Measurements from ENCODE around the gene DHX34.
"Not testable (repeated sequence)": the region's sequence is repeated elsewhere in the genome, so short reads cannot be mapped to it uniquely, and the experiment has no call there.

The DHX34 gene

DNA sequence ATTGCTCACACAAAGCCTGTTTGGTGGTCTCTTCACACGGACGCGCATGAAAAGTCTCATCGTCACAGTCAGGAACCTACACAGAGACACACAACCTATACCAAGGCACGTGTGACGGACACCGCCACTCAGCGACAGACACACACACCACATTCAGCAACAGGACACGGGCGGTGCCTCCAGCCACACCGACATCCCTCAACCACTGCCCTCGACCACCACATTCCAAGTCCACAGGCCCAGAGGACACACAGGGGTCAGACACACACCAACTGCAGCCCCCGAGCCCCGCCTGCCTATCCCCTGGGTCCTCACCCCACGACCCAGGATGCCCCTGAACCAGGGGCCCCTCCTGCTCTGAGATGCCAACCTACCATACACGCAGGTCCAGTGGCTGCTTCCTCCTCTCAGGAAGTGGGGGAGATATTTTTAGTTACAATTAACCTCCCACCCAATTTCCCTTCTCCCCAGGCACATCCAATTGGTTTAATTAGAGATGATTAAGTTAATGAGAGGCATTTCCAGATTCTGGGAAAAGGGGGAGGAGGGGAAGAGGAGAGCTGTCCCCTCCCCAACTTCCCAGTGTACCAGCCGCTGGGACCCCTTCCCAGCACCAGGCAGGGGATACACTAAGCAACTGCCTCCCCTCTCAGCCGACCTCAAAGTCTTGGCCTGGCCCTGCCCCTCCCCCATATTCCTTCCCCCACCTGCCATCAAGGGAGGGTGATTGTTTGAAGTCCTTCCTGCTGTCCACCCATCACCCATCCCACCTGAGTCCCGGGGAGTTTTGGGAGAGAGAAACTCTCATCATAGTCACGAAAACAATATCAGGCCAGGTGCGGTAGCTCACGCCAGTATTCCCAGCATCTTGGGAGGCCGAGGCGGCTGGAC is 49.8 kb downstream of the DHX34 start:
- CTCF ChIA-PET: no interaction called here
- no peaks in the 10 kb centered on the region for H3K36me3 Mint-ChIP-seq

GRCh38 chr19:47402504-47402903 is 53.4 kb downstream of the DHX34 start:
- Mint-ChIP-seq H3K36me3 (no peaks in the 10 kb centered on the region), H3K4me3 (no peak overlapping the region), H3K9me3 (no peaks in the 10 kb centered on the region), H3K27ac (no peak overlapping the region), H3K4me1 (no peaks in the 10 kb centered on the region), H3K27me3 (peaks cover 53% of the 10 kb centered on the region)
- CTCF ChIA-PET: no interaction called here
- no peak for DNase-seq

More for the DNA sequence above, 49.8 kb downstream of the DHX34 start:
- Mint-ChIP-seq H3K27ac (no peak overlapping the region), H3K27me3 (peaks cover 30% of the 10 kb centered on the region), H3K4me3 (no peak overlapping the region), H3K4me1 (no peaks in the 10 kb centered on the region), H3K9me3 (no peaks in the 10 kb centered on the region)
- DNase-seq: no peak

DNA sequence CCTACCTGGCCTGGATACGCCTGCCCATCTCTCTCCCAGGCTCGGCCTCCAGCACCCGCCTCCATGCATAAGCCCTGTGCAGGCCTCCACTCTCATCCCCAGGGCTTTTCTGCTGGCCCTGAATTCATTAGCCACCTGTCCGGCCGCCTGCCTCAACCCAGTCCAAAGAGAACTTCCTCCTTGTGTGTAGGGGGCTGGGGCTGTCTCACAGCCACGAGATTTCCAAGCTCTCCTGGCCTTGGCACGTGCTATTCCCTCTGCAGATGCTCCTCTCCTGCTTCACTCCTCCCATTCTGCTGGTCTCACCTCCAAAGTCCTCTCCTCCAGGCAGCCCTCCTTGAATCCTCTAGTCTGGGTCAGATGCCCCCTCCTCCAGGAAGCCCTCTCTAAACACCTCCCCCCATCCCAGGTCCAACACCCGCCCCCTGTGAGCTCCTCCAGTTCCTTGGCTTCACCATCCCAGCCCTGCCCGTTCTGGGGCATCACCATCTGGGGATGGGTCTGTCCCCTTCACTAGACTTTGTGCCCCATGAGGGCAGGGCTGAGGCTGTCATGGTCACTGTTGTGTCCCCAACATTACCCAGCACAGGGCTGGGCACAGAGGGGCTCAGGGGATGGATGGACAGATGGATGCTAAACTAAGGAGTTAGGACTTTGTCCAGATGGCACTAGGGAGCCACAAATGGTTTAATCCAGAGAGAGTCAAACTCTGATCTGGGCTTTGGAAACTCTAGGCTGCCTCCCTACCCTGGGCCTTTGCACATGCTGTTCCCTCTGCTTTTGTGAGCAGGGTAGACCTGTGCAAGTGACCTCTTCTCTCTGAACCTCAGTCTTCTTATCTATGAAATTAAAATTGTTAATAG is 55.5 kb downstream of the DHX34 start:
- Mint-ChIP-seq H3K27me3 (peaks cover 68% of the 10 kb centered on the region), H3K4me1 (no peaks in the 10 kb centered on the region), H3K27ac (no peak overlapping the region), H3K4me3 (no peak overlapping the region), H3K36me3 (no peaks in the 10 kb centered on the region), H3K9me3 (no peaks in the 10 kb centered on the region)
- CTCF ChIA-PET: no interaction called here
- DNase-seq: no peak

GRCh38 chr19:47405197-47405550 is 56.1 kb downstream of the DHX34 start:
- H3K9me3 Mint-ChIP-seq: no peaks in the 10 kb centered on the region
- H3K4me1 Mint-ChIP-seq: no peaks in the 10 kb centered on the region
- CTCF ChIA-PET: no interaction called here
- no peaks in the 10 kb centered on the region for H3K36me3 Mint-ChIP-seq
- no peak for DNase-seq
- peaks cover 68% of the 10 kb centered on the region for H3K27me3 Mint-ChIP-seq
- H3K27ac Mint-ChIP-seq: no peak overlapping the region
- no peak overlapping the region for H3K4me3 Mint-ChIP-seq

DNA sequence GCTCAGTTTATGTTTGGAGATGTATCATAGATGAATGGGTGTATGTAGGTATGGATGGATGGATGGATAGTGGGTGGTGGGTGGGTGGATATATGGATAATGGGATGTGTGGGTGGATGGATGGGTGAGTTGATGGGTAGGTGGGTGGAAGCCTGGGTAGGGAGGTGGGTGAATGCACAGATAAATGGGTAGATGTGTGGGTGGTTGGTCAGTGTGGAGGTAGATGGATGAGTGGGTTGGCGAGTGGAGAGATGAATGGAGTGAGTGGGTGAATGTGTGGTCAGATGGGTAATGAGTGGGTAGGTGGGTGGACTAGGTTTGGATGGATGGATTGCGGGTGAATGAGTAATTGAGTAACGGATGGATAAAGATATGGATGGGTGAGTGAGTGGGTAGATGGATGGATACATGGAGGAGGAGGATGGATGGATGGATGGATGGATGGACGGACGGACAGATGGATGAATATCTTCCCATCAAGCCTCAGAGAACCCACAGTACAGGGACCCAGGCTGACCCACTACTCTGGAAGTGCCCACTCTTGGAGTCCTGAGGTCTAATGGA is 56.8 kb downstream of the DHX34 start:
- CTCF ChIA-PET: no interaction called here
- Mint-ChIP-seq H3K4me3 (no peak overlapping the region), H3K27me3 (peaks cover 68% of the 10 kb centered on the region), H3K36me3 (no peaks in the 10 kb centered on the region), H3K4me1 (no peaks in the 10 kb centered on the region), H3K27ac (no peak overlapping the region), H3K9me3 (no peaks in the 10 kb centered on the region)
- no peak for DNase-seq

DNA sequence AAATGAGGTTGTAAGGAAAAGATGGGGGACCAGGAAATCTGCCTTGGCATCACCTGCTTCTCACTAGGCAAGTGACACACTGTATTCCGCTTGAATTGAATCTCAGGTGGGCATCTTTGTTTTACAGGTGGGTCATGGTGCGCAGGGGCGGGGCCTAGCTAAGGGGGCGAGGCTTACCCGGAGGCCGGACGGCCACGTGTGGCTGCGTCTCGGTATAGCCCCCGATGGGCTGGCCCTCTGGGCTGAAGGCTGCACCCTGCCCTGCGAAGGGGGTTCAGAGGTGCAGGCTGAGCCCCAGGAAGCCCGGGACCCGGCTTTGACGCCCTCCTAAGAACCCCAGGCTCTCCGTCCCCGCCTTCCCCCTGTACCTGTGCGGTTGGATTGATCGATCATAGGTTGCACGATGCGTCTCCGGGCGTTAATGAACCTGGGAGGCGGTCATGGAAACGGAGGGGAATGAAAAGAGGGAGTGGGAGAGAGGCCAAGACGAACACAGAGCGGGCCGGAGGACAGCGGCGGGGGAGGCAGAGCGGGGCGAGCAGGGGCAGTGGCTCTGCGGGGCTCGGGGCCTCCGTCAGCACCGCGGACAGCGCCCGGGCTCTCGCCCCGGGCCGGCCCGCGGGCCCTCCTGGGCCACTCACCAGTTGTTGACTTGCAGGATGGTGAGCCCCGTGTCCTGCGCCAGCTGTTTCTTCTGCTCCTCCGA is 57.7 kb downstream of the DHX34 start:
- Mint-ChIP-seq H3K27me3 (peaks cover 66% of the 10 kb centered on the region), H3K4me3 (no peak overlapping the region), H3K27ac (no peak overlapping the region), H3K4me1 (no peaks in the 10 kb centered on the region), H3K36me3 (no peaks in the 10 kb centered on the region), H3K9me3 (no peaks in the 10 kb centered on the region)
- DNase-seq: peak; percentile 49
- CTCF ChIA-PET: no interaction called here

- CTCF ChIA-PET: no interaction called here
- H3K36me3 Mint-ChIP-seq: no peaks in the 10 kb centered on the region
- H3K4me3 Mint-ChIP-seq: no peak overlapping the region
- no peaks in the 10 kb centered on the region for H3K4me1 Mint-ChIP-seq
- H3K27me3 Mint-ChIP-seq: peaks cover 70% of the 10 kb centered on the region
- no peaks in the 10 kb centered on the region for H3K9me3 Mint-ChIP-seq
- H3K27ac Mint-ChIP-seq: no peak overlapping the region
- no peak for DNase-seq
Observed at GRCh38 chr19:47407417-47407774, 58.3 kb downstream of the DHX34 start.

DNA sequence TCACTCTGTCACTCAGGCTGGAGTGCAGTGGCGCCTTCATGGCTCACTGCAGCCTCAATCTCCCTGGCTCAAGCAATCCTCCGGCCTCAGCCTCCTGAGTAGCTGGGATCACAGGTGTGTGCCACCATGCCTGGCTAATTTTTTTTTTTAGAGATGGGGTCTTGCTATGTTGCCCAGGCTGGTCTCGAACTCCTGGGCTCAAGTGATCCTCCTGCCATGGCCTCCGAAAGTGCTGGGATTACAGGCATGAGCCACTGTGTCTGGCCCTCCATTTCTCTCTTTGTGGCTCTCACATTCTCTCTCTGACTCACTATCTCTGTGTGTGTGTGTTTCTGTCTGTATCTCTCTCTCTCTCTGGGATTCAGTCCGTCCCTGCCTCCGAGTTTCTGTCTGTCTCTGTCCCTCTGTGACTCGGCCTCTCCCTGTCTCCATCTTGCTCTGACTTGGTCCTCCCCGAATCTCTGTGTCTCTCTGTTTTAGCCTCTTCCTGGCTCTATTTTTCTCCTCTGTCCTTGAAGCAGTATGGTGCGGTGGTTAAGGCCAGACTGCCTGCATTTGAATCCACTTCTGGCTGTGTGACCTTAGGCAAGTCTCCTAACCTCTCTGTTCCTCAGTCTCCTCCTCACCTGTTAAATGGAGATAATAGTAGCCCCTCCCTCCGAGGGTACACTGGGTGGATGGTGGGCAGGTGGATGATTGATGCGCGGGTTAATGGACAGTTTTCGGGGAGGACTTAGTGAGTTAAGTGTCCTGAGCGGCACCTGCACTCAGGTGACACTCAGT is 59.2 kb downstream of the DHX34 start:
- peaks cover 67% of the 10 kb centered on the region for H3K27me3 Mint-ChIP-seq
- no peak overlapping the region for H3K4me3 Mint-ChIP-seq
- no peaks in the 10 kb centered on the region for H3K4me1 Mint-ChIP-seq
- CTCF ChIA-PET: no interaction called here
- H3K27ac Mint-ChIP-seq: no peak overlapping the region
- no peaks in the 10 kb centered on the region for H3K9me3 Mint-ChIP-seq
- H3K36me3 Mint-ChIP-seq: no peaks in the 10 kb centered on the region
- no peak for DNase-seq

GRCh38 chr19:47411101-47411500 is 62.0 kb downstream of the DHX34 start:
- H3K27me3 Mint-ChIP-seq: peaks cover 66% of the 10 kb centered on the region
- CTCF ChIA-PET: interaction anchor here (0.6 to 1.4 kb wide), 2 partner anchors 20 to 112 kb away, joined by 3 to 6 read pairs; no protein-coding TSS in a partner anchor
- H3K9me3 Mint-ChIP-seq: no peaks in the 10 kb centered on the region
- no peaks in the 10 kb centered on the region for H3K36me3 Mint-ChIP-seq
- no peak overlapping the region for H3K4me3 Mint-ChIP-seq
- H3K27ac Mint-ChIP-seq: no peak overlapping the region
- no peaks in the 10 kb centered on the region for H3K4me1 Mint-ChIP-seq
- no peak for DNase-seq

DNA sequence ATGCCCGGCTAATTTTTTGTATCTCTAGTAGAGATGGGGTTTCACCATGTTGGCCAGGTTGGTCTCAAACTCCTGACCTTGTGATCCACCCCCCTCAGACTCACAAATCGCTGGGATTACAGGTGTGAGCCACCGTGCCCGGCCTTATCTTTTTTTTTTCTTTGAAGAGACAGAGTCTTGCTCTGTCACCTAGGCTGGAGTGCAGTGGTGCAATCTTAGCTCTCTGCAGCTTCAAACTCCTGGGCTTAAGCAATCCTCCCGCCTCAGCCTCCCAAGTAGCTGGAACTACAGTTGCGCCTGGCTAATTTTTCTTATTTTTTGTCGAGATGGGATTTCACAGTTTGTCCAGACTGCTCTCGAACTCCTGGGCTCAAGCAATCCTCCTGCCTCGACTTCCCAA is 62.6 kb downstream of the DHX34 start:
- H3K36me3 Mint-ChIP-seq, H3K27ac Mint-ChIP-seq, H3K4me3 Mint-ChIP-seq, DNase-seq, H3K9me3 Mint-ChIP-seq, H3K4me1 Mint-ChIP-seq: not testable (repeated sequence)
- CTCF ChIA-PET: interaction anchor here (1.4 kb wide), 1 partner anchor 20 kb away, joined by 6 read pairs; no protein-coding TSS in a partner anchor
- H3K27me3 Mint-ChIP-seq: peaks cover 66% of the 10 kb centered on the region

- Mint-ChIP-seq H3K4me1 (peaks cover 9% of the 10 kb centered on the region), H3K27ac (no peak overlapping the region), H3K27me3 (peaks cover 66% of the 10 kb centered on the region), H3K4me3 (no peak overlapping the region), H3K36me3 (no peaks in the 10 kb centered on the region), H3K9me3 (no peaks in the 10 kb centered on the region)
- CTCF ChIA-PET: no interaction called here
- no peak for DNase-seq
Observed at GRCh38 chr19:47413941-47414340, 64.8 kb downstream of the DHX34 start.

DNA sequence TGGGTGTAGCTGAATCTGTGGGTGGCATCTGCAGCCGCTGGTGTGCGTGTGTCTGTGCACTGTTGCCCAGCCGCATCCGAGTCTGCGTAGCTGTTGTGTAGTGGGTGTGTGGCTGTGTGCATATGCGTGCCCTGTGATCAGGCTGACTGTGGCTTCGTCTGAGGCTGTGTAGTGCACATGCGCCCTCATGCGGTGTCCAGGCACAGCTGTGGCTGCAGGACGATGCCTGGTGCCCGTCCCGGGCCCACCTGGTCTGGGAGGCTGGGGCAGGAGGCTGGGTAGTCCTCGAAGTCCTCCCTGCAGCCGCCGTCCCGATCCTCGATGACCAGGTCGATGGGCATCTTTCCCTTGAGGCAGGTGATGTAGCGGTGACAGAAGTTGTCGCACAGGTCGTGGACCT is 65.4 kb downstream of the DHX34 start:
- Mint-ChIP-seq H3K36me3 (no peaks in the 10 kb centered on the region), H3K27me3 (peaks cover 61% of the 10 kb centered on the region), H3K4me1 (peaks cover 9% of the 10 kb centered on the region), H3K4me3 (no peak overlapping the region), H3K9me3 (no peaks in the 10 kb centered on the region), H3K27ac (no peak overlapping the region)
- no peak for DNase-seq
- CTCF ChIA-PET: interaction anchor here (2.1 kb wide), 1 partner anchor 14 kb away, joined by 10 read pairs; no protein-coding TSS in a partner anchor

GRCh38 chr19:47415953-47416642 is 67.0 kb downstream of the DHX34 start:
- DNase-seq: no peak
- H3K36me3 Mint-ChIP-seq: no peaks in the 10 kb centered on the region
- H3K4me3 Mint-ChIP-seq: no peak overlapping the region
- peaks cover 9% of the 10 kb centered on the region for H3K4me1 Mint-ChIP-seq
- CTCF ChIA-PET: interaction anchor here (1.1 to 2.1 kb wide), 3 partner anchors 12 to 120 kb away, joined by 4 to 10 read pairs (median 4); no protein-coding TSS in a partner anchor
- H3K27me3 Mint-ChIP-seq: peaks cover 61% of the 10 kb centered on the region
- H3K9me3 Mint-ChIP-seq: no peaks in the 10 kb centered on the region
- no peak overlapping the region for H3K27ac Mint-ChIP-seq

Data from activated naive CD4-positive, alpha-beta T cell treated with anti-CD3 and anti-CD28 coated beads, Interleukin-2, amount 10 ng/mL, durations not matched to agents 7 days and 5 days (primary cell).